ENCODE data around the gene MTA1. TPM values are rescaled to one million over a fixed set of nuclear protein-coding genes. Genes with fewer than 3 reads are reported as not detected.

MTA1 gene
- total and polyA plus RNA-seq, 2 experiments from 2014 or later, result 8.1 to 37.0 TPM

- H3K9me3 ChIP-seq (ENCODE audit: low read depth), result no peaks in the 10 kb centered on the region
- no peaks in the 10 kb centered on the region for H3K79me2 ChIP-seq (ENCODE audit: insufficient read depth)
- no peaks in the 10 kb centered on the region for H3F3A ChIP-seq (ENCODE audit: insufficient read depth)
- H3K27me3 ChIP-seq (replicated peaks; ENCODE audit: insufficient read depth), result no peaks in the 10 kb centered on the region
- no peak overlapping the region for H3K27ac ChIP-seq
- in situ Hi-C loops (cut with MboI), result no loop called here
- H3K4me1 ChIP-seq (ENCODE audit: insufficient read depth), result no peaks in the 10 kb centered on the region
- no peaks in the 10 kb centered on the region for H3K9me2 ChIP-seq (ENCODE audit: insufficient read depth)
- TF ChIP-seq EZH2phosphoT487 (IDR thresholded peaks at IDR 0.05; ENCODE audit: insufficient read depth, low read depth) (no peak), EZH2 (IDR thresholded peaks at IDR 0.05; ENCODE audit: insufficient read depth, poor library complexity, severe bottlenecking) (no peak)
- no peak overlapping the region for H3K9ac ChIP-seq
- H4K20me1 ChIP-seq (ENCODE audit: insufficient read depth), result no peaks in the 10 kb centered on the region
- no peak for DNase-seq
- H3K4me3 ChIP-seq, result no peak overlapping the region
- no peak overlapping the region for H2AFZ ChIP-seq
- no peak overlapping the region for H3K4me2 ChIP-seq (ENCODE audit: unreplicated experiment)
- 80 to 85% methylated on average over 18 to 23 of the region's 23 CpGs for WGBS, 2 experiments (ENCODE audit: low coverage in 1 of 2, low lambda C conversion rate in 2 of 2, missing lambda C conversion rate in 2 of 2)
- H3K36me3 ChIP-seq (ENCODE audit: low read depth), result no peaks in the 10 kb centered on the region
These were observed 42.0 kb upstream of the MTA1 start for GRCh38 chr14:105377555-105378182.

GRCh38 chr14:105378199-105378598 is 41.4 kb upstream of the MTA1 start:
- H3K9me3 ChIP-seq (ENCODE audit: low read depth), result no peaks in the 10 kb centered on the region
- no peaks in the 10 kb centered on the region for H3K36me3 ChIP-seq (ENCODE audit: low read depth)
- no peak overlapping the region for H3K27ac ChIP-seq
- DNase-seq, result no peak
- no peaks in the 10 kb centered on the region for H3K79me2 ChIP-seq (ENCODE audit: insufficient read depth)
- no peak overlapping the region for H2AFZ ChIP-seq
- no peaks in the 10 kb centered on the region for H3K4me1 ChIP-seq (ENCODE audit: insufficient read depth)
- no peak overlapping the region for H3K9ac ChIP-seq
- no peaks in the 10 kb centered on the region for H4K20me1 ChIP-seq (ENCODE audit: insufficient read depth)
- TF ChIP-seq EZH2 (IDR thresholded peaks at IDR 0.05; ENCODE audit: insufficient read depth, poor library complexity, severe bottlenecking), result no peak
- no peak for TF ChIP-seq EZH2phosphoT487 (IDR thresholded peaks at IDR 0.05; ENCODE audit: insufficient read depth, low read depth)
- WGBS, 2 experiments (ENCODE audit: low coverage in 1 of 2, low lambda C conversion rate in 2 of 2, missing lambda C conversion rate in 2 of 2), result 89 to 93% methylated on average over 11 of the region's 11 CpGs
- no peaks in the 10 kb centered on the region for H3K27me3 ChIP-seq (replicated peaks; ENCODE audit: insufficient read depth)
- H3K4me2 ChIP-seq (ENCODE audit: unreplicated experiment), result no peak overlapping the region
- no peaks in the 10 kb centered on the region for H3K9me2 ChIP-seq (ENCODE audit: insufficient read depth)
- no peaks in the 10 kb centered on the region for H3F3A ChIP-seq (ENCODE audit: insufficient read depth)
- no peak overlapping the region for H3K4me3 ChIP-seq
- in situ Hi-C loops (cut with MboI), result no loop called here

- Histone ChIP-seq H3F3A (ENCODE audit: insufficient read depth) (no peaks in the 10 kb centered on the region), H3K4me1 (ENCODE audit: insufficient read depth) (no peaks in the 10 kb centered on the region), H3K36me3 (ENCODE audit: low read depth) (no peaks in the 10 kb centered on the region), H3K9me3 (ENCODE audit: low read depth) (no peaks in the 10 kb centered on the region), H3K9me2 (ENCODE audit: insufficient read depth) (no peaks in the 10 kb centered on the region), H3K9ac (no peak overlapping the region), H3K4me3 (no peak overlapping the region), H3K27me3 (replicated peaks; ENCODE audit: insufficient read depth) (no peaks in the 10 kb centered on the region), H2AFZ (no peak overlapping the region), H3K79me2 (ENCODE audit: insufficient read depth) (no peaks in the 10 kb centered on the region), H3K4me2 (ENCODE audit: unreplicated experiment) (no peak overlapping the region), H3K27ac (no peak overlapping the region), H4K20me1 (ENCODE audit: insufficient read depth) (no peaks in the 10 kb centered on the region)
- WGBS, 2 experiments (ENCODE audit: low coverage in 1 of 2, low lambda C conversion rate in 2 of 2, missing lambda C conversion rate in 2 of 2), result 95 to 97% methylated on average over 17 of the region's 17 CpGs
- in situ Hi-C loops (cut with MboI), result no loop called here
- TF ChIP-seq EZH2 (IDR thresholded peaks at IDR 0.05; ENCODE audit: insufficient read depth, poor library complexity, severe bottlenecking) (no peak), EZH2phosphoT487 (IDR thresholded peaks at IDR 0.05; ENCODE audit: insufficient read depth, low read depth) (no peak)
- DNase-seq, result no peak
These were observed 40.5 kb upstream of the MTA1 start for GRCh38 chr14:105378873-105379685.

DNA sequence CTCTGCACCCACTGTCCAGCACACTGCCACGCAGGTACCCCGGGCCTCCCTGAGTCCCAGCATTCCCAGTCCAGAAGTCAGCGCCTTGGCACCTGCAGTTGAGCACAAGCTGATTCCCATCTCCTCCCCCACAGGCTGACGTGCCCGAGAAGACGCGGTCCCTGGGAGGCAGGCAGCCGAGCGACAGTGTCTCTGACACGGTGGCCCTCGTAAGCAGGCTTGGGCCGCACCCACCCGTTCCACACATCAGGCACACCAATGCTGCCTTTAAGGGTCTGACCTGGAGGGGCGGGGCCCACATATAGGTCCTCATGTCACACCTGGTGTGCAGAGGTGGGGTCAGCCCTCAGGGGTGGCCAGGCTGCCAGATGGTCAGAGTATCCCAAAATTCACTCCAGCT is 39.7 kb upstream of the MTA1 start:
- H2AFZ ChIP-seq, result no peak overlapping the region
- 91 to 94% methylated on average over 13 to 14 of the region's 14 CpGs for WGBS, 2 experiments (ENCODE audit: low coverage in 1 of 2, low lambda C conversion rate in 2 of 2, missing lambda C conversion rate in 2 of 2)
- no peak for DNase-seq
- no peak overlapping the region for H3K9ac ChIP-seq
- no peak overlapping the region for H3K4me2 ChIP-seq (ENCODE audit: unreplicated experiment)
- H3K4me3 ChIP-seq, result no peak overlapping the region
- H3K79me2 ChIP-seq (ENCODE audit: insufficient read depth), result no peaks in the 10 kb centered on the region
- H3K9me2 ChIP-seq (ENCODE audit: insufficient read depth), result no peaks in the 10 kb centered on the region
- H3K9me3 ChIP-seq (ENCODE audit: low read depth), result no peaks in the 10 kb centered on the region
- H4K20me1 ChIP-seq (ENCODE audit: insufficient read depth), result no peaks in the 10 kb centered on the region
- H3K27ac ChIP-seq, result no peak overlapping the region
- no peaks in the 10 kb centered on the region for H3K36me3 ChIP-seq (ENCODE audit: low read depth)
- TF ChIP-seq EZH2phosphoT487 (IDR thresholded peaks at IDR 0.05; ENCODE audit: insufficient read depth, low read depth) (no peak), EZH2 (IDR thresholded peaks at IDR 0.05; ENCODE audit: insufficient read depth, poor library complexity, severe bottlenecking) (no peak)
- no peaks in the 10 kb centered on the region for H3K27me3 ChIP-seq (replicated peaks; ENCODE audit: insufficient read depth)
- no peaks in the 10 kb centered on the region for H3F3A ChIP-seq (ENCODE audit: insufficient read depth)
- no peaks in the 10 kb centered on the region for H3K4me1 ChIP-seq (ENCODE audit: insufficient read depth)
- in situ Hi-C loops (cut with MboI), result no loop called here
